GM19397 (cell line): ENCODE data around the gene ICAM1.
"Not testable (repeated sequence)": the region's sequence is repeated elsewhere in the genome, so short reads cannot be mapped to it uniquely, and the experiment has no call there.

Experiments used
- ATAC-seq: cut with Tn5 transposase; IDR thresholded peaks from one replicate; pipeline ENCODE4 v1.9.1; 2021; ENCODE audit warnings: mild to moderate bottlenecking, moderate library complexity; ENCODE audit not compliant: unreplicated experiment

The ICAM1 gene

GRCh38 chr19:10270616-10271394 lies at the start of gene ICAM1:
TSS of gene ICAM1 (plus strand) at chr19:10271120. CDS start at chr19:10271160, 40 bp downstream.
- peak; percentile 48 for ATAC-seq

GRCh38 chr19:10222201-10222890 lies 48.6 kb upstream of the ICAM1 start:
- no peak for ATAC-seq

- ATAC-seq: no peak
Observed at GRCh38 chr19:10223488-10224213, 47.3 kb upstream of the ICAM1 start.

- ATAC-seq: no peak
Observed at GRCh38 chr19:10224337-10224736, 46.6 kb upstream of the ICAM1 start.

GRCh38 chr19:10226021-10226375 lies 44.9 kb upstream of the ICAM1 start:
- ATAC-seq: no peak

GRCh38 chr19:10226376-10227025 lies 44.4 kb upstream of the ICAM1 start:
- ATAC-seq: no peak

- ATAC-seq: no peak
Observed at GRCh38 chr19:10227026-10227971, 43.6 kb upstream of the ICAM1 start.

GRCh38 chr19:10228393-10228792 lies 42.5 kb upstream of the ICAM1 start:
- no peak for ATAC-seq

- no peak for ATAC-seq
Observed at GRCh38 chr19:10228920-10229319, 42.0 kb upstream of the ICAM1 start.

GRCh38 chr19:10230173-10230860 lies 40.6 kb upstream of the ICAM1 start:
- ATAC-seq: no peak

- ATAC-seq: peak; percentile 45
Observed at GRCh38 chr19:10230861-10231611, 39.9 kb upstream of the ICAM1 start, which contains the start of gene S1PR2. TSS of gene S1PR2 (minus strand) at chr19:10231331. CDS start at chr19:10224905, 6,426 bp downstream.

GRCh38 chr19:10231612-10232228 lies 39.2 kb upstream of the ICAM1 start:
- ATAC-seq: no peak

GRCh38 chr19:10233946-10234345 lies 37.0 kb upstream of the ICAM1 start:
- ATAC-seq: no peak

GRCh38 chr19:10235003-10235402 lies 35.9 kb upstream of the ICAM1 start:
- ATAC-seq: no peak

GRCh38 chr19:10235409-10235808 lies 35.5 kb upstream of the ICAM1 start:
- ATAC-seq: not testable (repeated sequence)

GRCh38 chr19:10237702-10238101 lies 33.2 kb upstream of the ICAM1 start:
- no peak for ATAC-seq

GRCh38 chr19:10238172-10238783 lies 32.6 kb upstream of the ICAM1 start:
- ATAC-seq: no peak
